Hepatocyte (in vitro differentiated cells): ENCODE data around the gene GRIK2.

ENCODE experiments used
- EZH2 ChIP-seq: fragments of 200-600 bp; sonication (generic); IDR thresholded peaks from 2 replicates; pipeline ENCODE4 v1.6.1; 2016; ENCODE audit warnings: antibody characterized with exemption, mild to moderate bottlenecking, borderline replicate concordance
- EZH2phosphoT487 ChIP-seq: fragments of 200-600 bp; sonication (generic); IDR thresholded peaks from one replicate; pipeline ENCODE4 v1.6.1; 2018; ENCODE audit warnings: antibody characterized with exemption, mild to moderate bottlenecking, low read depth, moderate library complexity; ENCODE audit not compliant: unreplicated experiment, severe bottlenecking
- TF ChIP-seq, protein P1 (sequence below): fragments of 200-600 bp; sonication (generic); IDR thresholded peaks from 2 replicates; pipeline ENCODE4 v1.5.1; 2016; ENCODE audit warnings: antibody characterized with exemption, mild to moderate bottlenecking; ENCODE audit not compliant: poor library complexity

GRCh38 chr6:101719521-101719920 lies 326.0 kb downstream of the GRIK2 start:
- TF ChIP-seq, protein P1, sequence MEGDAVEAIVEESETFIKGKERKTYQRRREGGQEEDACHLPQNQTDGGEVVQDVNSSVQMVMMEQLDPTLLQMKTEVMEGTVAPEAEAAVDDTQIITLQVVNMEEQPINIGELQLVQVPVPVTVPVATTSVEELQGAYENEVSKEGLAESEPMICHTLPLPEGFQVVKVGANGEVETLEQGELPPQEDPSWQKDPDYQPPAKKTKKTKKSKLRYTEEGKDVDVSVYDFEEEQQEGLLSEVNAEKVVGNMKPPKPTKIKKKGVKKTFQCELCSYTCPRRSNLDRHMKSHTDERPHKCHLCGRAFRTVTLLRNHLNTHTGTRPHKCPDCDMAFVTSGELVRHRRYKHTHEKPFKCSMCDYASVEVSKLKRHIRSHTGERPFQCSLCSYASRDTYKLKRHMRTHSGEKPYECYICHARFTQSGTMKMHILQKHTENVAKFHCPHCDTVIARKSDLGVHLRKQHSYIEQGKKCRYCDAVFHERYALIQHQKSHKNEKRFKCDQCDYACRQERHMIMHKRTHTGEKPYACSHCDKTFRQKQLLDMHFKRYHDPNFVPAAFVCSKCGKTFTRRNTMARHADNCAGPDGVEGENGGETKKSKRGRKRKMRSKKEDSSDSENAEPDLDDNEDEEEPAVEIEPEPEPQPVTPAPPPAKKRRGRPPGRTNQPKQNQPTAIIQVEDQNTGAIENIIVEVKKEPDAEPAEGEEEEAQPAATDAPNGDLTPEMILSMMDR, result no peak
- TF ChIP-seq EZH2 (no peak), EZH2phosphoT487 (no peak)
